ENCODE measurements around the gene TPO.
"Not testable (repeated sequence)": the region's sequence is repeated elsewhere in the genome, so short reads cannot be mapped to it uniquely, and the experiment has no call there.

Gene TPO

GRCh38 chr2:1413156-1413710 is at the start of gene TPO:
TSS of gene TPO (plus strand) at chr2:1413463. CDS start at chr2:1414409, 946 bp downstream.
- no peak for DNase-seq

DNA sequence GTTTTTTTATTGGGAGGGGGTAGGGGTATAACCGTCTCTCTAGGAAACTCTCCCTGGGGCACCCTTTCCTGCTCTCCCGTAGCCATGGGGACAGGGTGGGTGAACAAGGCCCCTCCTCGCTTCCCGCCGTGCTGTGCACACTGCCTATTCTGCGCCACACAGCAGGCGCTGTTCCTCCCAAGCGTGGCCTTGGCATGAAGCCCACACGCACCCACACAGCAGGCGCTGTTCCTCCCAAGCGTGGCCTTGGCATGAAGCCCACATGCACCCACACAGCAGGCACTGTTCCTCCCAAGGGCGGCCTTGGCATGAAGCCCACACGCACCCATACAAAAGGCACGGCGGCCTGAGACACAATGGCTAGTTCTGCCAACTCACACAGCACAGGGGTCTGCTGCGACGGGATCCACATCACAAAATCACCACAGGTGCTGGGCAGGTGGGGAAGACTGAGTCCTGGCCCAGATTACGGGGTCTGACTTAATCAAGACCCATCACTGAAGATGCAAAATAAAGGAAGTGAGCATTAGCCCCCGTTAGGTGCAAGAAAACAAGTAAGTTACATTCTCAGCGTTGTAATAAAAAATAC is 46.6 kb upstream of the TPO start:
- no peak for DNase-seq

DNA sequence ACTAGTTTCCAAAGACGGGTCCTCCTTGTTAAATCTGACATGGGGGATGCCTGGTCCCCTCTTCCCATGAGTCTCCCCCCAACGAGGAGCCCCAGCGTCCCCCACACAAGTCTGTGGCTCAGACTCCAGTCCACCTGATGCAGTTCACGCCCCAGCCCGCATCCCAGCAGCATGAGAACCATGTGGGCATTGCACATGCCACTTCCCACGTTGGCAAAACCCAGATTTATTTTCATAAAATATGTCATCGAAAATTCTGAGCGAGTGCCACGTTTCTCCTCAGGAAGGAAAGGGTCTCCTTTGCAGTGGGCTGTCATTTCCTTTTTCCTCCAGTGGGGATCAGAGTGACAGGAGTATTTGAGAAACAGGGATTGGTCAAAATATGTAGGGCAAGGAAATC is 45.7 kb upstream of the TPO start:
- no peak for DNase-seq

GRCh38 chr2:1369905-1370304 is 43.4 kb upstream of the TPO start:
- DNase-seq: no peak

- DNase-seq: no peak
Measured at GRCh38 chr2:1370461-1370860, 42.8 kb upstream of the TPO start.

- no peak for DNase-seq
Measured at GRCh38 chr2:1371082-1371481, 42.2 kb upstream of the TPO start.

DNA sequence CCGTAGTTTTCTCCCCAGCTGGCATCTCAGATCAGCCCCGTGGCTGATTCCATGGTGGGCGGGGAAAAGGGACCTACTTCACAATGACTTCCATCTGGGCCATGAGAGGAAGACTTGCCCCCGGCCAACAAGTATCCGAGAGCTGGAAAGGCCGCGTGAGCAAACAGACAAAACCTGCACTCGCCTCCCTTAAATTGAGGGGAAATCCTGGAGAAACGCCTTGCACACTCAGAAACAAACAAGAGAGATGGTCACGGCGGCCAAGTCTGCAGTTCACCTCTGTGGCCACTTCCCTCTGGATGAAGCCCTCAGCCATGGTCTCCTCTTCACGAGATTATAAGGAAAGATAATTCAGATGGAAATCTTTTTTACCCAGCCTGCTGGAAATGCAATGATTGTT is 39.4 kb upstream of the TPO start:
- no peak for DNase-seq

GRCh38 chr2:1374287-1374686 is 39.0 kb upstream of the TPO start:
- DNase-seq: no peak

- no peak for DNase-seq
Measured at GRCh38 chr2:1375794-1376193, 37.5 kb upstream of the TPO start.

DNA sequence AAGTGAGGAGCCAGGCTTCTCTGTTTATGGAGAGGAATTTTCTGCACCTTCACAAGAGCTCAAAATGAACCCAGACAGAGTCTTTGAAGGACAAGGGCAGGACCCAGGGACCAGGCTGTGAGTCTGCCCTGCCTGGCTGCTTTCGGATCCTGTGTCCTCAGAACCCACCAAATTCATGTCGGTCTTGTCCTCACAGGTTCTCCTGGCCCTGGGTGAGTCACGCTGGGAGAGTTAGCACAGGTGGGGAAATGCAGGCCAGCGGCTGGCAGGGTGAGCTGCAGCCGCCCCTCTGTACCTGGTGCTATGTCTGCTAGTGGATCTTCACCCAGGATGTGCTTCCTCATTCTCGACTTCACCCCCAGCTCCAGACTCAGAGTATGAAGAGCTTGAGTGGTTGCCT is 35.8 kb upstream of the TPO start:
- DNase-seq: no peak

DNA sequence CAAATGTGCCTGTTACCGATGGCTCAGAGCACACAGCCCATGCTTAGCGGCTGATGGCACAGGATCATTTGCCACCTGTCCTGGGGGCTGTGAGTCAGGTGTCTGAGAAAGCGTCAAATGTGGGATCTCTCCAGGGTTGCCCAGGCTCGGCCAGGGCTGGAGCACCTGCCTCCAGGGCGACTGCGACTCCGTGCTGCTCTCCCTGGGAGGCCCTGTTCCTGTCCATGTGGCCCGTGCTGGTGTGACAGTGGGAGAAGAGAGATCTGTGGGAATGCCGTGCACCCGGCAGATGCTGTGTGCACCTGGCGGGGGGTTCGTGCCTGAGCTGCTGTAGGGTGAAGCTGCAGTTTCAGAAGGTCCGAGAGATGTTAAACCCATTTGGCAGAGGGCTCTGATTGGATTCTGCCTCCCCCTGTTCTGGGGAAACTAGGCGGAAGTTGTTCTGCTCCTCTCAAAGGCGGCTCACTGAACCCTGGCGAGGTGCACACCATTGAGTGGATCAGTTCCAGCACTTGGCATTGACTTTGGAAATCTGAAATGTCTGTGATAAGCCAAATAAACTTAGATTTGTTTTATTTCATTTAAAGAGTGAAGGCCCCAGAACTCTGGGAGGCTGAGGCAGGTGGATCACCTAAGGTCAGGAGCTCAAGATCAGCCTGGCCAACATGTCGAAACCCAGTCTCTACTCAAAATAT is 34.7 kb upstream of the TPO start:
- no peak for DNase-seq

DNA sequence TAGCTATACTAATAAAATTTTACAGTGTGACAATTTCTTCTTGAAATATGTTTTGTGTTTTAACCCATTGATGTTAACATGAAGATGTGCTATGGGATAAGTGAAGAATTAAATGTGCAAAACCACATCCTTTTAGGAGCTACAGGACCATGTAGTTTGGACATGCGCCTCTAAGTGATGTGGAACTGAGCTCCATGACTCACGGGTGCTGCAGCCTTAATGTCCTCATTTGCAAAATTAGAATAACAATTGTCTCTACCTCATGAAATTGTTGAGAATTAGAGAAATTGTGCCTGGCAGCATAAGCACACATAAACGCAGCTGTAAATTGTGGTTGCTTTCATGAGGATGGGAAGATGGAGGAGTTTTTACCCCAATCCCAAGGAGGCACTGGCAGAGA is 31.6 kb upstream of the TPO start:
- no peak for DNase-seq

DNA sequence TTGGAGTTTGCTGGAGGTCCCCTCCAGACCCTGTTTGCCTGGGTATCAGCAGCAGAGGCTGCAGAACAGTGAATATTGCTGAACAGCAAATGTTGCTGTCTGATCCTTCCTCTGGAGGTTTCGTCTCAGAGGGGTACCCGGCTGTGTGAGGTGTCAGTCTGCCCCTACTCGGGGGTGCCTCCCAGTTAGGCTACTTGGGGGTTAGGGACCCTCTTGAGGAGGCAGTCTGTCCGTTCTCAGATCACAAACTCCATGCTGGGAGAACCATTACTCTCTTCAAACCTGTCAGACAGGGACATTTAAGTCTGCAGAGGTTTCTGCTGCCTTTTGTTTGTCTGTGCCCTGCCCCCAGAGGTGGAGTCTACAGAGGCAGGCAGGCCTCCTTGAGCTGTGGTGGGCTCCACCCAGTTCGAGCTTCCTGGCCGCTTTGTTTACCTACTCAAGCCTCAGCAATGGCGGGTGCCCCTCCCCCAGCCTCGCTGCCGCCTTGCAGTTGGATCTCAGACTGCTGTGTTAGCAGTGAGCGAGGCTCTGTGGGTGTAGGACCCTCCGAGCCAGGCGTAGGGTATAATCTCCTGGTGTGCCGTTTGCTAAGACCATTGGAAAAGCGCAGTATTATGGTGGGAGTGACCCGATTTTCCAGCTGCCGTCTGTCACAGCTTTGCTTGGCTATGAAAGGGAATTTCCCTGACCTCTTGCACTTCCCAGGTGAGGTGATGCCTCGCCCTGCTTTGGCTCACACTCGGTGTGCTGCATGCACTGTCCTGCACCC is 25.1 kb upstream of the TPO start:
- not testable (repeated sequence) for DNase-seq

GRCh38 chr2:1390118-1390517 is 23.1 kb upstream of the TPO start:
- DNase-seq: not testable (repeated sequence)

- no peak for DNase-seq
Measured at GRCh38 chr2:1393321-1393720, 19.9 kb upstream of the TPO start.

DNA sequence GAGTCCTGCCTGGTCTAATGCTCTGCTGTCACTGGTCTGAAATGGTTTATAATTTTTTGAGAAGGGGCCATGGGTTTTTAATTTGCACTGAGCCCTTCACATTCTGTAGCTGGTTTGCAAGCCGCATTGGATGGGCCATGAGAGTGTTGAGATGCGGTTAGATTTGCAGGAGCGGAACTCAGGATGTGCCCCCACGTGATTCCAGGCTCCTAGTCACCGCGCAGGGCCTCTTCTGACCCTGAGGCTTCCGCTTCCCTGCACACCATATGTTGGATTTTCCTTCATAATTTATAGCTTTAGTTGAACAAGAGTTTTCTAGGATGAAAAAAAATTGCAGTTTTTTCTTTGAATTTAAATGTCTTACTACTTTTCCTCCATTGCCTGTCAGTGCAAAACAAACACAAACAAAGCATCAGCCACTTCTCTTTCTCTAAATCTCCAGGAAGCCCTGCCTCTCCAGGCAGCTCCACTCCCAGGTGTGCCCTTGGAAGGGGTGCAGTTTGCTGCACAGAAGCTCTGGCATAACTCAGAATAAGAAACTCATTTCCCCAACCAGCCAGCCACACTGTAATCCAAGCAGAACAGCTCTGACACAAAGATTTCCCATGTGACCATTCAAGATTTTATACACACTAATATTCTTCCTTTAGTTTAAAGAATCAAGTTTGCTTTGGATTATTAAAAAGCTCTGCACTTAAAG is 18.4 kb upstream of the TPO start:
- no peak for DNase-seq

- DNase-seq: no peak
Measured at GRCh38 chr2:1397350-1397749, 15.9 kb upstream of the TPO start.

- no peak for DNase-seq
Measured at GRCh38 chr2:1398191-1398590, 15.1 kb upstream of the TPO start.

DNA sequence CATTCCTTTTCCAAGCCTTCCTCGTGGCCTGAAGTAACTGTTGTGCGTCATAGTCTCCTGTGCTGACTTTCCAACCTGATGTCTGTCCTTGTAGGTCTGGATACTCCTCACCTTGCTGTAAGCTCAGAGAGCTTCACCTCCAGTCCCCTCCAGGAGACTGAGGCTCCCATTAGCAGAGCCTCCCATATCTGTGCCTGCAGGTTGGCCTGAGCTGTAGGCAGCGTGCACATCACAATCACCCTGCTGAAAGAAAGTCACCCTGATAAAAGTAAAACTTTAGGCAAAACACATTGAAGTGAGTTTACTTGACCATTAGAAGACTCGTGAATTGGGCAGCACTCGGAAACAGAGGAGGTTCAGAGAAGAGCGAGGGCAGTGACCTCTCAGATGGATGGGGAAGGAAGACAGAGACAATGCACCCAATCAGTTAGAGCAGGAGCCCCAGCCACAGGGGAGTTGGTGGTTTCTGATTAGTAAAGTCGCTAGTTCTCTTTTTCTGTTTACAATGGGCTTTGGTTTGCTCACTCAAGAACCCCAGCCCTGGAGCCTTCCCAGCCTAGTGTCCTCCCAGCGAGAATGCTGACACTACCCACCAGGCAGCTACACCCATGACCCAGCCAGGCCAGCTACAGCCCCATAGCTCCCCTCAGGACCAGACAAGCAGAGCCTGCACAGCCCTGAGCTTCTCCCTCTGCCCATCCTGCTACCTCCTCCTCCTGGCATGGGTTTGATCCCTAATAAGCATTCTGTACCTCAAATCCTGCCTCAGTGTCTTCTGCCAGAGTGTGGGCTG is 12.1 kb upstream of the TPO start:
- no peak for DNase-seq

GRCh38 chr2:1402064-1402463 is 11.2 kb upstream of the TPO start:
- DNase-seq: no peak

GRCh38 chr2:1403565-1403964 is 9.7 kb upstream of the TPO start:
- no peak for DNase-seq

DNA sequence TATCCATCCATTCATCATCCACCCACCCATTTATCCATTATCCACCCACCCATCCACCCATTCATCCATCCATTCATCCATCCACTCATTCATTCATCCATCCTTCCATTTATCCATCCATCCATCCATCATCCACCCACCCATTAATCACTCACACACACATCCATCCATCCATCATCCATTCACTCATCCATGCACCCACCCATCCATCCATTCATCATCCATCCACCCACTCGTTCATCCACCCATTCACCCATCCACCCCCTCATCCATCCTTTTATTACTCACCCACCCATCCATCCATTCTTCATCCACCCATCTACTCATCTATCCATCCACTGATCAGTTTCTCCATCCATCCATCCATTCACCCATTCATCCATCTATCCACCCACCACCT is 8.1 kb upstream of the TPO start:
- DNase-seq: no peak

GRCh38 chr2:1405967-1406366 is 7.3 kb upstream of the TPO start:
- no peak for DNase-seq

All from activated CD4-positive, alpha-beta T cell treated with anti-CD3 and anti-CD28 coated beads, Interleukin-2, amount 50 U/mL, for 16 hours (primary cell).